DMS114 treated with DMSO at 0.1 percent for 48 hours (cell line): ENCODE measurements around the gene DCUN1D4.

ENCODE experiments used
- DNase-seq: peaks from one replicate; lab custom pipeline; 2025; ENCODE audit not compliant: unreplicated experiment; lab: John Stamatoyannopoulos, UW

The DCUN1D4 gene

GRCh38 chr4:51960486-51960885 lies 117.5 kb downstream of the DCUN1D4 start:
- no peak for DNase-seq

- no peak for DNase-seq
Measured at GRCh38 chr4:51963841-51964517, 121.0 kb downstream of the DCUN1D4 start.

- DNase-seq, result no peak
Measured at GRCh38 chr4:51965862-51966261, 122.9 kb downstream of the DCUN1D4 start.
